H9 (cell line): ENCODE measurements around the gene CCDC27. TPM values are rescaled to one million over a fixed set of nuclear protein-coding genes. Genes with fewer than 3 reads are reported as not detected.

Experiments
- DNase-seq: peaks from one replicate; pipeline ENCODE4 v3.0.0-alpha.2; 2017
- H2AFZ ChIP-seq: one replicate; pipeline ENCODE4 v1.6.1; 2013; ENCODE audit warnings: mild to moderate bottlenecking, low read length, control low read depth, moderate library complexity
- H2AK5ac ChIP-seq: 2 replicates; pipeline ENCODE4 v1.6.1; 2013; ENCODE audit warnings: low read length, control low read depth, mixed read lengths; ENCODE audit not compliant: insufficient read length
- H2BK120ac ChIP-seq: one replicate; pipeline ENCODE4 v1.6.1; 2013; ENCODE audit warnings: low read depth, mild to moderate bottlenecking, low read length, control low read depth, inconsistent platforms; ENCODE audit not compliant: poor library complexity, severe bottlenecking
- H2BK12ac ChIP-seq: 2 replicates; pipeline ENCODE4 v1.6.1; 2013; ENCODE audit warnings: low read length, control low read depth, mixed read lengths, low read depth; ENCODE audit not compliant: insufficient read length
- H2BK15ac ChIP-seq: 2 replicates; pipeline ENCODE4 v1.6.1; 2013; ENCODE audit warnings: low read depth, low read length, control low read depth
- H2BK20ac ChIP-seq: one replicate; pipeline ENCODE4 v1.6.1; 2013; ENCODE audit warnings: low read depth, mild to moderate bottlenecking, low read length, control low read depth, inconsistent platforms; ENCODE audit not compliant: poor library complexity, severe bottlenecking
- H2BK5ac ChIP-seq: 2 replicates; pipeline ENCODE4 v1.6.1; 2013; ENCODE audit warnings: low read length, control low read depth, mixed read lengths; ENCODE audit not compliant: insufficient read length
- H3K14ac ChIP-seq: 2 replicates; pipeline ENCODE4 v1.6.1; 2013; ENCODE audit warnings: low read length, control low read depth; ENCODE audit not compliant: insufficient read depth
- H3K18ac ChIP-seq: 2 replicates; pipeline ENCODE4 v1.6.1; 2013; ENCODE audit warnings: low read depth, mild to moderate bottlenecking, mixed read lengths, low read length, control low read depth; ENCODE audit not compliant: insufficient read length
- H3K23ac ChIP-seq: 2 replicates; pipeline ENCODE4 v1.6.1; 2013; ENCODE audit warnings: low read length, control low read depth, mixed read lengths, low read depth; ENCODE audit not compliant: insufficient read length
- H3K23me2 ChIP-seq: 2 replicates; pipeline ENCODE4 v1.6.1; 2013; ENCODE audit warnings: low read depth, mild to moderate bottlenecking, mixed read lengths, low read length, control low read depth; ENCODE audit not compliant: insufficient read length, poor library complexity, severe bottlenecking
- H3K27ac ChIP-seq: 2 replicates; pipeline ENCODE4 v1.5.1; 2013; ENCODE audit warnings: low read length, control low read depth, mixed read lengths, low read depth; ENCODE audit not compliant: insufficient read length
- H3K27me3 ChIP-seq: 2 replicates; pipeline ENCODE4 v1.6.1; 2013; ENCODE audit warnings: low read length, control low read depth, inconsistent platforms; ENCODE audit not compliant: insufficient read depth
- H3K4ac ChIP-seq: 2 replicates; pipeline ENCODE4 v1.6.1; 2013; ENCODE audit warnings: low read depth, mild to moderate bottlenecking, control low read depth, inconsistent platforms, low read length, moderate library complexity
- H3K4me1 ChIP-seq: 2 replicates; pipeline ENCODE4 v1.6.1; 2013; ENCODE audit warnings: low read length, control low read depth, inconsistent platforms; ENCODE audit not compliant: insufficient read depth
- H3K4me2 ChIP-seq: 2 replicates; pipeline ENCODE4 v1.6.1; 2013; ENCODE audit warnings: low read length, control low read depth, mixed read lengths; ENCODE audit not compliant: insufficient read length, insufficient read depth
- H3K56ac ChIP-seq: 2 replicates; pipeline ENCODE4 v1.6.1; 2013; ENCODE audit warnings: low read depth, mild to moderate bottlenecking, mixed read lengths, low read length, control low read depth; ENCODE audit not compliant: insufficient read length
- H3K79me1 ChIP-seq: 2 replicates; pipeline ENCODE4 v1.6.1; 2013; ENCODE audit warnings: low read depth, mild to moderate bottlenecking, moderate library complexity, low read length, control low read depth, inconsistent platforms; ENCODE audit not compliant: insufficient read depth, poor library complexity, severe bottlenecking
- H3K79me2 ChIP-seq: 2 replicates; pipeline ENCODE4 v1.6.1; 2013; ENCODE audit warnings: low read length, control low read depth, inconsistent platforms; ENCODE audit not compliant: insufficient read depth
- H3K9ac ChIP-seq: 2 replicates; pipeline ENCODE4 v1.6.1; 2013; ENCODE audit warnings: low read length, control low read depth, mixed read lengths; ENCODE audit not compliant: insufficient read length; ENCODE audit errors: extremely low read depth
- H3K9me3 ChIP-seq: one replicate; pipeline ENCODE4 v1.6.1; 2013; ENCODE audit warnings: low read depth, low read length, inconsistent platforms; ENCODE audit not compliant: control insufficient read depth
- H3T11ph ChIP-seq: one replicate; pipeline ENCODE4 v1.6.1; 2013; ENCODE audit warnings: mild to moderate bottlenecking, low read length, control low read depth, inconsistent platforms
- H4K20me1 ChIP-seq: one replicate; pipeline ENCODE4 v1.6.1; 2013; ENCODE audit not compliant: control insufficient read depth, insufficient read length, insufficient read depth
- H4K5ac ChIP-seq: 2 replicates; pipeline ENCODE4 v1.6.1; 2013; ENCODE audit warnings: low read depth, mild to moderate bottlenecking, mixed read lengths, low read length, control low read depth; ENCODE audit not compliant: insufficient read length
- H4K8ac ChIP-seq: replicated peaks from 2 replicates; pipeline ENCODE4 v1.6.1; 2013; ENCODE audit warnings: low read length, control low read depth, mixed read lengths, low read depth; ENCODE audit not compliant: insufficient read length
- H4K91ac ChIP-seq: 2 replicates; pipeline ENCODE4 v1.6.1; 2013; ENCODE audit warnings: low read depth, mild to moderate bottlenecking, moderate library complexity, mixed read lengths, low read length, control low read depth; ENCODE audit not compliant: insufficient read length
- H3K27ac Mint-ChIP-seq, 3 experiments: 2 replicates in 2 of 3; 3 replicates in 1 of 3; pipeline ENCODE4 v1.8.0; 2020 to 2021; ENCODE audit warnings: mixed read lengths in 3 of 3, mild to moderate bottlenecking in 1 of 3, moderate library complexity in 1 of 3
- H3K27me3 Mint-ChIP-seq: 2 replicates; pipeline ENCODE4 v1.8.0; 2021; ENCODE audit warnings: low read depth, mild to moderate bottlenecking, moderate library complexity, mixed read lengths
- H3K36me3 Mint-ChIP-seq, 3 experiments: 2 replicates in 2 of 3; 3 replicates in 1 of 3; pipeline ENCODE4 v1.8.0; 2020 to 2021; ENCODE audit warnings: low read depth in 3 of 3, mixed read lengths in 3 of 3; ENCODE audit not compliant: insufficient read depth in 1 of 3
- H3K4me1 Mint-ChIP-seq, 2 experiments: 2 replicates each; pipeline ENCODE4 v1.8.0; 2020; ENCODE audit warnings: mixed read lengths in 2 of 2
- H3K4me3 Mint-ChIP-seq, 2 experiments: 2 replicates in 1 of 2; 3 replicates in 1 of 2; pipeline ENCODE4 v1.8.0; 2020 to 2021; ENCODE audit warnings: mild to moderate bottlenecking in 2 of 2, mixed read lengths in 2 of 2, moderate library complexity in 1 of 2
- H3K9me3 Mint-ChIP-seq, 2 experiments: 2 replicates in 1 of 2; 3 replicates in 1 of 2; pipeline ENCODE4 v1.8.0; 2020; ENCODE audit warnings: mild to moderate bottlenecking in 2 of 2, mixed read lengths in 2 of 2, moderate library complexity in 1 of 2
- CTCF ChIP-seq: fragments of 200-600 bp; sonication (generic); conservative IDR thresholded peaks from 3 replicates; pipeline ENCODE4 v1.8.0; 2021; ENCODE audit warnings: antibody characterized with exemption, mild to moderate bottlenecking
- WGBS: extraction: QIAGEN DNeasy Blood & Tissue Kit; methylation state at CpG from one replicate; pipeline ENCODE4 v1.1.7; 2013; ENCODE audit warnings: missing lambda C conversion rate, low lambda C conversion rate, mixed read lengths; ENCODE audit not compliant: insufficient read length; ENCODE audit errors: extremely low coverage; 5-methylcytosine and 5-hydroxymethylcytosine counted together
- total RNA-seq: library from RNA; stranded (reverse); gene quantifications from 2 replicates; pipeline ENCODE4 v1.2.1, GENCODE V29; 2021

The CCDC27 gene
- total RNA-seq, 1 experiment from 2014 or later: not detected

DNA sequence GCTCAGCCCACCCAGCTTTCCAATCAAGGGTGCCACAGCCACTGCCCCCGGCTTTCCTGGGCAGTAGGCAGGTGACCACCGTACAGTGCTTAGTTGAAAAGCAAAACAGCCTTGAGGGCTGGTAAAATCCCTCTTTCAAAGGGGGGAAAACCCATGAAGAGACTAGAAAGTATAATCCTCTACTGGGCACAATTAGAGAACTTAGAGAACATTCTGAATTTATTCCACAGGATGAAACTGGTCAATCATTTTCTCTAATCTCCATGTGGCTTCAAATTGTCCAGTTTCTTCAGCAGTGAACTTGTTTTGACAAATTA lies 59.3 kb downstream of the CCDC27 start:
- Histone ChIP-seq H3K4me1 (no peaks in the 10 kb centered on the region), H4K8ac (no peak overlapping the region), H2BK5ac (no peak overlapping the region), H3K27ac (no peak overlapping the region), H2BK12ac (no peak overlapping the region), H2BK15ac (no peak overlapping the region), H3K79me2 (no peaks in the 10 kb centered on the region), H3K9ac (no peak overlapping the region), H3K23me2 (no peaks in the 10 kb centered on the region), H4K5ac (no peak overlapping the region), H3K4me2 (no peak overlapping the region), H4K20me1 (no peaks in the 10 kb centered on the region), H2BK120ac (no peak overlapping the region), H3K4ac (no peak overlapping the region), H3K14ac (no peak overlapping the region), H3K79me1 (no peaks in the 10 kb centered on the region), H3K18ac (no peak overlapping the region), H2AFZ (no peak overlapping the region), H3K27me3 (no peaks in the 10 kb centered on the region), H3K9me3 (no peaks in the 10 kb centered on the region), H2BK20ac (no peak overlapping the region), H3K23ac (no peak overlapping the region), H4K91ac (no peak overlapping the region), H3K56ac (no peak overlapping the region), H3T11ph (no peak overlapping the region), H2AK5ac (no peak overlapping the region)
- H3K9me3 Mint-ChIP-seq: peaks cover 23 to 24% of the 10 kb centered on the region in 2 experiments
- WGBS: no CpG with 5 or more reads among the region's 2 CpGs
- peaks cover 6 to 7% of the 10 kb centered on the region in 2 experiments for H3K4me1 Mint-ChIP-seq
- no peak for TF ChIP-seq CTCF
- H3K36me3 Mint-ChIP-seq: peaks cover 3 to 5% (median 3%) of the 10 kb centered on the region in 3 experiments; a peak in 6 of 7 replicates
- H3K27me3 Mint-ChIP-seq: peaks cover 12% of the 10 kb centered on the region
- no peak overlapping the region for H3K4me3 Mint-ChIP-seq
- DNase-seq: no peak
- H3K27ac Mint-ChIP-seq: no peak overlapping the region; a peak in 1 of 7 replicates
